ENCODE data around the gene BAZ2B.

DNA sequence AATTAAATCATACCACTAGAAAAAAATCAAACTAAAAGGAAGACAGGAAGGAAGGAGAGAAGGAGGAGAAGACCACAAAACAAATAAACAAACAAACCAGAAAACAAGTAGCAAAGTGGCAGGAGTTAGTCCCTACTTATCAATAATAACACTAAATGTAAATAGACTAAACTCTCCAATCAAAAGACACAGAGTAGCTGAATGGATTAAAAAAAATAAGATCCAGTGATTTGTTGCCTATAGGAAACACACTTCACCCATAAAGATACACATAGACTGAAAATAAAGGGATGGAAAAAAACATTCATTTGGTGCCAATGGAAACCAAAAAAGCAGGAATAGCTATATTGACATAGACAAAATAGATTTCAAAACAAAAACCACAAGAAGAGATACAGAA, 23.4 kb upstream of the BAZ2B start:
- TF ChIP-seq POLR2A (IDR thresholded peaks at IDR 0.05; ENCODE audit: low read depth, low read length) (no peak), TAF1 (IDR thresholded peaks at IDR 0.05; ENCODE audit: low read depth, low read length) (no peak), POLR2AphosphoS5 (IDR thresholded peaks at IDR 0.05; ENCODE audit: low read depth, low read length) (no peak), POU2F2 (IDR thresholded peaks at IDR 0.05; ENCODE audit: low read depth, low read length) (no peak)
